HG02642 (cell line): ENCODE results near the gene INTS14.

Source experiments
- ATAC-seq: cut with Tn5 transposase; IDR thresholded peaks from one replicate; pipeline ENCODE4 v1.9.1; 2021; ENCODE audit warnings: mild to moderate bottlenecking; ENCODE audit not compliant: unreplicated experiment, poor library complexity

INTS14 gene

DNA sequence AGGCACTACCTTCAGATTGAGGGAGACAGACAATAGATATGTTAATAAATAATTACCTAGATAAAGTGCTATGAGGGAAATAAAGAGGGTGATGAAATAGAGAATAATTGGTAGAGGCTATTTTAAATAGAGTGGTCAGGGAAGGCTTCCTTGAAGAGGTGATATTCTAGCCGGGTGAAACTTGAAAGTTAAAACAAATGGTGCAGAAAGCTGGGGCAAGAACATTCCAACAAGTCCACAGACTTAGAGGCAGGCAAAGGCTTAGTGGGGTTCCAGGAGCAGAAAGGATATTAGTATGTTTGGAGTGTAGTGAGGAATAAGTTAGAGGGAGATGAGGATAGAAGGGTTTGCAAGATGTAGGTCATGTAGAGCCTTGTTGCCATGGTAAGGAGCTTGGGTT is 70.6 kb downstream of the INTS14 start:
- no peak for ATAC-seq

DNA sequence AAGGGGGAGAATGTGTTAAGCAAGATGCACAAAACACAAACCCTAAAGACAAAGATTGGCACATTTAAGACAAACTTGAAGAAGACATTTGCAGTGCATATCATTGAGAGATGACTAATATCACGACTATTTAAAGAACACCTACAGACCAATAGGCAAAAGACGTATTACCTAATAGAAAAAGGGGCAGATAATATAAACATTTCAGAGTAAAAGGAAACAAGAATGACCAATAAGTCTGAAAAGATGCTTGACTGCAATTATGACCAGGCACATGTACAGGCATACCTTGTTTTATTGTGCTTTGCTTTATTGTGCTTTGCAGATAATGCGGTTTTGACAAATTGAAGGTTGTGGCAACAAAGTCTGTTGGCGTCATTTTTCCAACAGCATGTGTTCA is 75.7 kb downstream of the INTS14 start:
- no peak for ATAC-seq

DNA sequence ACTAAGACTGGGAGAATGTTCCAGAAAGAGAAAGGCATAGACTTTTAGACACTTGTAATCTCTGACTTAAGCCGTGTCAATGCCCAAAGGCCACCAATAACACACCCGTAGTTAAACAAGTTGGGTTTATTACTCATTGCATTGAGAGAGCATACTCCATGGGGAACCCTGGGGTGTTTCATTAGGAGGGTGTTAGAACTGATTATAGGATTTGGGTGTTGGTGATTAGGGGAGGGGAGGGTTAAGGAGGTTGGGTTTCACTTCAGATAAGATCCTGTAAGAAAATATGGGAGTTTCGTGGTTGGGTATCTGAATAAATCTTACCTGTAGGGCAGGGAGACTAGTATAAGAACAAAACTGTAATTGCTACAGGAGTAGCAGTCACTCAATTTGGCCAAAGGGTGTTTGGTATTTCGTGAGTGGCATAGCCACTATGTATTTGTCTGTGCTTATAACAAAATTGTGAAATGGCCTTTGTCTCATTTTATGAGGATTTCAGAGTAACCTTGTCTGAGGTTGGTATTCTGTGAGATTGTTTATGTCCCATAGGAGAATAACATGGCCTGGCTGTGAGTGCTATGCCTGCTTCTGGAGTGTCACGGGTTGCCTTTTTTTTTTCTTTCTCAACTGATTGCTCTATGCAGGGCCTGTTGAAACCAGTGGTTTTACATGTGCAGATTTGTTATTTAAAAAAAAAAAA is 77.7 kb downstream of the INTS14 start:
- no peak for ATAC-seq

DNA sequence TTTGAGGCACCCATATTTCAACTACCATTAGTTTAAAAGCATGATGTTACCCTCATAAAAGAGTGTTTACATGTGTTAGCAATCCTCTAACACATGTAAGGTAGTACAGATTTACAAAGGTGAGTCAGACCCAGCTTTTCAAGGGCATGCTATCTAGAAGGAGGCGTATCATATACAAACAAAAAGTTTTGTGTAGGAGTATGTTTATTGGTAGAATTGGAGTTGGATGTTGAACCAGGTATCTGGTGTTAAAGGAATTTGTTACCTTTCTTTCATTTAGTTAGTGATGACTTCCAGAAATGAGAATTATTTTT is 78.2 kb downstream of the INTS14 start:
- no peak for ATAC-seq

DNA sequence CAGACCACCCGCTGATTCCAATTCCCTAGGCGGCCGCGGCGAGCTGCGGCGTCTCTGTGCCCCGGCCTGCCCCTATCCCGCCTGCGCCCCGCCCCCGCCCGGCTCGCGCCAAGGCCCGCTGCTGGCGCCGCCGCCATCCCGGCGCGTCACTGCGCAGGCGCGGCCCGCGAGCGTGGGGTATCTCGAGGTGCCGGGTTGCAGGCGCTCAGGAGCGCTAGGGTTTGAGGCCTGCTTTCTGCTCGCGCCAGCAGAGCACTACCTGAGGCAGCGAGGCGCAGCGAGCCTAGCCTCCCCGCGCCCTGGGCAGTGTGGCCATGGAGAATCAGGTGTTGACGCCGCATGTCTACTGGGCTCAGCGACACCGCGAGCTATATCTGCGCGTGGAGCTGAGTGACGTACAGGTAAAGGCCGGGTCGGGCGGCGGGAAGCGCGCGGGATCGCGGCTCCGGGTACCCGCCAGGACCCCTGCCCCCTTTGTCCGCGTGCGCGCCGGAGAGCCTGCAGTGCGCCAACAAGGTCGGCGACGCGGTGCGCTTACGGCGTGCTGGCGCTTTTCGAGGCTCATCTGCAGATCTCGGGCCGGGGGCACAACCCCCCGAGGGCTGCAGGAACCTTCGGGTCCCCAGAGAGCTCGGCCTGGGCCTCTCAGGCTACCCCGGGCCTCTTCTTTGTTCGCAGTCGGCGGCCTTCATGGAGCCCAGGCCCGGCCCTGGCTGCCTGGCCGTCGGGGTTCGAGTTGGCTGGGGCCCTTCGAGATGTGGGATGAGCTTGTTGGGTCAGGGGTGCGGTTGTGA is 80.4 kb downstream of the INTS14 start, which contains the start of gene HACD3:
Gene HACD3 (plus strand): TSS at position 146 of the 794 bp plus-strand sequence. CDS start 169 bp downstream, at position 315.
- peak; percentile 86 for ATAC-seq

DNA sequence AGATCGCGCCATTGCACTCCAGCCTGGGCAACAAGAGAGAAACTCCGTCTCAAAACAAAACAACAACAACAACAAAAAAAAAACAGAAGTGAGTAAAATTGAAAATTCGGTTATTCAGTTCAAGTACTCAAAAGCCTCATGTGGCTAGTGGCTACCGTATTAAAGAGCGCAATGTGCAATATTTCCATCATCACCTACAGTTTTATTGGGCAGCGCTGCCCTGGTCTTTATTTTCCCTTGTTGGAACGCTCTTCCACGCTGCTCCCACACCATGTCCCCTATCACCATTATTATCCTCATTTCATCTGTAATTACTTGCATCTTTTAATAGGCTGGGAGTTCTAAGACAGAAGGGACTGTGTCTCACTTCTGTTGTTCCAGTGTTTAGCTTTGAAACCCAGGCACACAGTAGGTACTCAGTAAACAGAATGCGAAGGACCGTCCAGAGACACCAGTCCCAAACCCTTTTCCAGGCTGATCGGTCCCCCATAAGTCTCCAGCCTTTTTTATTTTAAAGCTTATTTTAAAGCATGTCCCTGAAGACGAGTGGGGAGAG is 81.1 kb downstream of the INTS14 start:
- ATAC-seq = no peak
